Liver (tissue), 3 donors: Measurements from ENCODE around the gene NIPSNAP2.

Source experiments
- TAF1 ChIP-seq: conservative IDR thresholded peaks from 2 replicates; pipeline ENCODE4 v1.6.1; 2016; ENCODE audit warnings: antibody characterized with exemption, mild to moderate bottlenecking
- TF ChIP-seq, protein P1 (sequence below): fragments of 150-350 bp; IDR thresholded peaks from 2 replicates; pipeline ENCODE4 v1.5.1; 2017; ENCODE audit warnings: improper control_type of control experiment, low read depth, low read length; ENCODE audit not compliant: missing input control
- TF ChIP-seq, protein P2 (sequence below): IDR thresholded peaks from 2 replicates; pipeline ENCODE4 v1.6.1; 2016; ENCODE audit warnings: antibody characterized with exemption
- donor health status: healthy.
- donor health status: healthy.

DNA sequence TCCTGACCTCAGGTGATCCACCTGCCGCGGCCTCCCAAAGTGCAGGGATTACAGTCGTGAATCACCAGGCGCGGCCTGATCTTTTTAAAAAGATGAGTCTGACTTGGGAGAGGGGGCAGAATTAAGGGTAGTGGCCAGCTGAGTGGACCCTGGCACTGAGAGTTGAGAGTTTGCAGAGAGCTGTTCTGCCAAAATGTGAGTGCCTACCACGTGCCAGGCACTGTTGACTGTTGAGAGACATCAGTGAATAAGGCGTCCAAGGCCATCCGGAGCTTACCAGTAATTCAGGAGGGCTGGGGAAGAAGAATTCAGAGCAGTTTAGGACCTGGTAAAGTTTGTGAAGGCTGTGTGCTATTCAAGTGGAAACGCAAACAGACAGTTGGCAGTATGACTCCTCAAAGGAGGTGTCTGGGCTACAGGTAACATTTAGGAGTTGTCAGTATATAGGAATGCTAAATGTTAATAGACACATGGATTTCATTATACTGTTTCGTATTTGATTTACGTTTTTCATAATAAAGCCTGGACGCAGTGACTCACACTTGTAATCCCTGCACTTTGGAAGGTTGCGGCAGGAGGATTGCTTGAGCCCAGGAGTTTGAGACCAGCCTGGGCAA is 1.5 kb downstream of the NIPSNAP2 start:
- TF ChIP-seq, protein P1, sequence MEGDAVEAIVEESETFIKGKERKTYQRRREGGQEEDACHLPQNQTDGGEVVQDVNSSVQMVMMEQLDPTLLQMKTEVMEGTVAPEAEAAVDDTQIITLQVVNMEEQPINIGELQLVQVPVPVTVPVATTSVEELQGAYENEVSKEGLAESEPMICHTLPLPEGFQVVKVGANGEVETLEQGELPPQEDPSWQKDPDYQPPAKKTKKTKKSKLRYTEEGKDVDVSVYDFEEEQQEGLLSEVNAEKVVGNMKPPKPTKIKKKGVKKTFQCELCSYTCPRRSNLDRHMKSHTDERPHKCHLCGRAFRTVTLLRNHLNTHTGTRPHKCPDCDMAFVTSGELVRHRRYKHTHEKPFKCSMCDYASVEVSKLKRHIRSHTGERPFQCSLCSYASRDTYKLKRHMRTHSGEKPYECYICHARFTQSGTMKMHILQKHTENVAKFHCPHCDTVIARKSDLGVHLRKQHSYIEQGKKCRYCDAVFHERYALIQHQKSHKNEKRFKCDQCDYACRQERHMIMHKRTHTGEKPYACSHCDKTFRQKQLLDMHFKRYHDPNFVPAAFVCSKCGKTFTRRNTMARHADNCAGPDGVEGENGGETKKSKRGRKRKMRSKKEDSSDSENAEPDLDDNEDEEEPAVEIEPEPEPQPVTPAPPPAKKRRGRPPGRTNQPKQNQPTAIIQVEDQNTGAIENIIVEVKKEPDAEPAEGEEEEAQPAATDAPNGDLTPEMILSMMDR, result no peak
- TF ChIP-seq, protein P2, sequence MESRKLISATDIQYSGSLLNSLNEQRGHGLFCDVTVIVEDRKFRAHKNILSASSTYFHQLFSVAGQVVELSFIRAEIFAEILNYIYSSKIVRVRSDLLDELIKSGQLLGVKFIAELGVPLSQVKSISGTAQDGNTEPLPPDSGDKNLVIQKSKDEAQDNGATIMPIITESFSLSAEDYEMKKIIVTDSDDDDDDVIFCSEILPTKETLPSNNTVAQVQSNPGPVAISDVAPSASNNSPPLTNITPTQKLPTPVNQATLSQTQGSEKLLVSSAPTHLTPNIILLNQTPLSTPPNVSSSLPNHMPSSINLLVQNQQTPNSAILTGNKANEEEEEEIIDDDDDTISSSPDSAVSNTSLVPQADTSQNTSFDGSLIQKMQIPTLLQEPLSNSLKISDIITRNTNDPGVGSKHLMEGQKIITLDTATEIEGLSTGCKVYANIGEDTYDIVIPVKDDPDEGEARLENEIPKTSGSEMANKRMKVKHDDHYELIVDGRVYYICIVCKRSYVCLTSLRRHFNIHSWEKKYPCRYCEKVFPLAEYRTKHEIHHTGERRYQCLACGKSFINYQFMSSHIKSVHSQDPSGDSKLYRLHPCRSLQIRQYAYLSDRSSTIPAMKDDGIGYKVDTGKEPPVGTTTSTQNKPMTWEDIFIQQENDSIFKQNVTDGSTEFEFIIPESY, result no peak
- TF ChIP-seq TAF1, result no peak
